Measurements from ENCODE around the gene PEBP1.
"Not testable (repeated sequence)": the region's sequence is repeated elsewhere in the genome, so short reads cannot be mapped to it uniquely, and the experiment has no call there.

PEBP1 gene

GRCh38 chr12:118129436-118129835 lies 6.5 kb upstream of the PEBP1 start:
- not testable (repeated sequence) for DNase-seq (ENCODE audit: low read depth, low spot score)

GRCh38 chr12:118136559-118137003 lies 657 bp downstream of the PEBP1 start:
- DNase-seq (ENCODE audit: low read depth, low spot score): no peak

- DNase-seq (ENCODE audit: low read depth, low spot score): no peak
These were observed 1.3 kb downstream of the PEBP1 start for GRCh38 chr12:118137148-118137678.

GRCh38 chr12:118140825-118141224 lies 4.9 kb downstream of the PEBP1 start:
- no peak for DNase-seq (ENCODE audit: low read depth, low spot score)

GRCh38 chr12:118144499-118144898 lies 8.6 kb downstream of the PEBP1 start:
- DNase-seq (ENCODE audit: low read depth, low spot score): no peak

GRCh38 chr12:118145113-118145797 lies 9.3 kb downstream of the PEBP1 start:
- DNase-seq (ENCODE audit: low read depth, low spot score): no peak

- DNase-seq (ENCODE audit: low read depth, low spot score): no peak
These were observed 9.9 kb downstream of the PEBP1 start for GRCh38 chr12:118145798-118146156.

- no peak for DNase-seq (ENCODE audit: low read depth, low spot score)
These were observed 12.4 kb downstream of the PEBP1 start for GRCh38 chr12:118148287-118148686.

- no peak for DNase-seq (ENCODE audit: low read depth, low spot score)
These were observed 14.7 kb downstream of the PEBP1 start for GRCh38 chr12:118150625-118151024.

- no peak for DNase-seq (ENCODE audit: low read depth, low spot score)
These were observed 15.8 kb downstream of the PEBP1 start for GRCh38 chr12:118151755-118152154.

GRCh38 chr12:118160536-118160935 lies 24.6 kb downstream of the PEBP1 start:
- DNase-seq (ENCODE audit: low read depth, low spot score): no peak

- no peak for DNase-seq (ENCODE audit: low read depth, low spot score)
These were observed 29.0 kb downstream of the PEBP1 start for GRCh38 chr12:118164798-118165486.

GRCh38 chr12:118166946-118167345 lies 31.0 kb downstream of the PEBP1 start:
- DNase-seq (ENCODE audit: low read depth, low spot score): no peak

GRCh38 chr12:118175823-118176447 lies 40.0 kb downstream of the PEBP1 start:
- no peak for DNase-seq (ENCODE audit: low read depth, low spot score)

GRCh38 chr12:118183155-118183554 lies 47.2 kb downstream of the PEBP1 start:
- no peak for DNase-seq (ENCODE audit: low read depth, low spot score)

GRCh38 chr12:118183711-118184110 lies 47.8 kb downstream of the PEBP1 start:
- no peak for DNase-seq (ENCODE audit: low read depth, low spot score)

- DNase-seq (ENCODE audit: low read depth, low spot score): no peak
These were observed 49.9 kb downstream of the PEBP1 start for GRCh38 chr12:118185602-118186397.

GRCh38 chr12:118187751-118188435 lies 52.0 kb downstream of the PEBP1 start:
- DNase-seq (ENCODE audit: low read depth, low spot score): no peak

GRCh38 chr12:118188690-118189371 lies 52.9 kb downstream of the PEBP1 start:
- DNase-seq (ENCODE audit: low read depth, low spot score): no peak

GRCh38 chr12:118189741-118190191 lies 53.8 kb downstream of the PEBP1 start:
- DNase-seq (ENCODE audit: low read depth, low spot score): no peak
